Measurements from ENCODE around the gene HDAC4. TPM values are rescaled to one million over a fixed set of nuclear protein-coding genes. Genes with fewer than 3 reads are reported as not detected.
"Not testable (repeated sequence)": the region's sequence is repeated elsewhere in the genome, so short reads cannot be mapped to it uniquely, and the experiment has no call there.

HDAC4 gene
- total RNA-seq, 8 experiments from 2014 or later, result 12.2 to 55.7 (median 18.1) TPM

GRCh38 chr2:239181074-239181902 is 219.5 kb downstream of the HDAC4 start:
- peaks cover 12 to 14% of the 10 kb centered on the region in 2 donors for H3K4me1 ChIP-seq (replicated peaks in 1 of 2)
- H3K4me3 ChIP-seq, result no peak overlapping the region
- no peak for ATAC-seq (replicated peaks in 6 of 8)
- in situ Hi-C loops (cut with MboI; ENCODE audit: low pct_unique_long_range_greater_than_20kb in 2 of 9, low sequenced_read_pairs in 9 of 9, unreplicated experiment in 9 of 9), result no loop called here
- 0 to 100% (median 90%) methylated on average over 1 to 8 of the region's 21 CpGs; no CpG with 5 or more reads in 3 of the 10 experiments for WGBS, 10 experiments
- H3K27ac ChIP-seq, result peak overlapping the region in 1 of 2 donors; percentile 76

GRCh38 chr2:239180526-239181073 is 220.2 kb downstream of the HDAC4 start:
- Histone ChIP-seq H3K4me3 (no peak overlapping the region), H3K27ac (no peak overlapping the region), H3K4me1 (replicated peaks in 1 of 2) (peaks cover 12 to 14% of the 10 kb centered on the region in 2 donors)
- WGBS, 10 experiments, result 97 to 100% (median 100%) methylated on average over 1 to 6 of the region's 14 CpGs; no CpG with 5 or more reads in 7 of the 10 experiments
- no peak for ATAC-seq (replicated peaks in 6 of 8)
- in situ Hi-C loops (cut with MboI; ENCODE audit: low pct_unique_long_range_greater_than_20kb in 2 of 9, low sequenced_read_pairs in 9 of 9, unreplicated experiment in 9 of 9), result no loop called here

GRCh38 chr2:239179851-239180371 is 220.9 kb downstream of the HDAC4 start:
- Histone ChIP-seq H3K4me3 (no peak overlapping the region), H3K27ac (no peak overlapping the region), H3K4me1 (replicated peaks in 1 of 2) (peaks cover 12 to 14% of the 10 kb centered on the region in 2 donors)
- in situ Hi-C loops (cut with MboI; ENCODE audit: low pct_unique_long_range_greater_than_20kb in 2 of 9, low sequenced_read_pairs in 9 of 9, unreplicated experiment in 9 of 9), result no loop called here
- WGBS, 10 experiments, result 93 to 100% (median 98%) methylated on average over 1 to 8 of the region's 22 CpGs; no CpG with 5 or more reads in 6 of the 10 experiments
- no peak for ATAC-seq (replicated peaks in 6 of 8)

- Histone ChIP-seq H3K4me1 (replicated peaks in 1 of 2) (peaks cover 12 to 14% of the 10 kb centered on the region in 2 donors), H3K4me3 (no peak overlapping the region), H3K27ac (no peak overlapping the region)
- ATAC-seq (replicated peaks in 6 of 8), result no peak
- WGBS, 10 experiments, result 89 to 100% (median 95%) methylated on average over 2 to 4 of the region's 26 CpGs; no CpG with 5 or more reads in 7 of the 10 experiments
- in situ Hi-C loops (cut with MboI; ENCODE audit: low pct_unique_long_range_greater_than_20kb in 2 of 9, low sequenced_read_pairs in 9 of 9, unreplicated experiment in 9 of 9), result no loop called here
These were observed 221.9 kb downstream of the HDAC4 start for GRCh38 chr2:239178954-239179353.

- WGBS, 10 experiments, result 79 to 100% (median 94%) methylated on average over 2 to 9 of the region's 10 CpGs; no CpG with 5 or more reads in 3 of the 10 experiments
- in situ Hi-C loops (cut with MboI; ENCODE audit: low pct_unique_long_range_greater_than_20kb in 2 of 9, low sequenced_read_pairs in 9 of 9, unreplicated experiment in 9 of 9), result no loop called here
- H3K27ac ChIP-seq, result no peak overlapping the region
- no peak overlapping the region for H3K4me3 ChIP-seq
- H3K4me1 ChIP-seq (replicated peaks in 1 of 2), result peaks cover 12 to 14% of the 10 kb centered on the region in 2 donors
- ATAC-seq (replicated peaks in 6 of 8), result no peak
These were observed 222.3 kb downstream of the HDAC4 start for GRCh38 chr2:239178484-239178883.

- no peak overlapping the region for H3K4me3 ChIP-seq
- WGBS, 10 experiments, result 98 to 100% (median 100%) methylated on average over 1 to 11 of the region's 17 CpGs; no CpG with 5 or more reads in 4 of the 10 experiments
- in situ Hi-C loops (cut with MboI; ENCODE audit: low pct_unique_long_range_greater_than_20kb in 2 of 9, low sequenced_read_pairs in 9 of 9, unreplicated experiment in 9 of 9), result no loop called here
- H3K4me1 ChIP-seq (replicated peaks in 1 of 2), result peaks cover 12 to 14% of the 10 kb centered on the region in 2 donors
- H3K27ac ChIP-seq, result no peak overlapping the region
- no peak for ATAC-seq (replicated peaks in 6 of 8)
These were observed 222.9 kb downstream of the HDAC4 start for GRCh38 chr2:239177908-239178307.

- in situ Hi-C loops (cut with MboI; ENCODE audit: low pct_unique_long_range_greater_than_20kb in 2 of 9, low sequenced_read_pairs in 9 of 9, unreplicated experiment in 9 of 9), result no loop called here
- Histone ChIP-seq H3K4me1 (replicated peaks in 1 of 2) (peaks cover 7 to 8% of the 10 kb centered on the region in 2 donors), H3K27ac (no peak overlapping the region), H3K4me3 (no peak overlapping the region)
- no peak for ATAC-seq (replicated peaks in 6 of 8)
- WGBS, 10 experiments, result 80 to 100% (median 95%) methylated on average over 1 to 11 of the region's 11 CpGs; no CpG with 5 or more reads in 1 of the 10 experiments
These were observed 223.5 kb downstream of the HDAC4 start for GRCh38 chr2:239177325-239177724.

GRCh38 chr2:239176138-239176803 is 224.5 kb downstream of the HDAC4 start:
- in situ Hi-C loops (cut with MboI; ENCODE audit: low pct_unique_long_range_greater_than_20kb in 2 of 9, low sequenced_read_pairs in 9 of 9, unreplicated experiment in 9 of 9); H3K4me1 ChIP-seq (replicated peaks in 1 of 2); ATAC-seq (replicated peaks in 6 of 8); H3K4me3 ChIP-seq; H3K27ac ChIP-seq: not testable (repeated sequence)
- 83 to 100% (median 96%) methylated on average over 1 to 2 of the region's 23 CpGs; no CpG with 5 or more reads in 4 of the 10 experiments for whole genome bisulfite sequencing, 10 experiments

GRCh38 chr2:239175181-239175580 is 225.6 kb downstream of the HDAC4 start:
- no peak overlapping the region for H3K4me3 ChIP-seq
- no peak overlapping the region for H3K27ac ChIP-seq
- no peak for ATAC-seq (replicated peaks in 6 of 8)
- in situ Hi-C loops (cut with MboI; ENCODE audit: low pct_unique_long_range_greater_than_20kb in 2 of 9, low sequenced_read_pairs in 9 of 9, unreplicated experiment in 9 of 9), result no loop called here
- WGBS, 10 experiments, result 97 to 100% (median 100%) methylated on average over 1 to 8 of the region's 11 CpGs; no CpG with 5 or more reads in 6 of the 10 experiments
- no peaks in the 10 kb centered on the region for H3K4me1 ChIP-seq (replicated peaks in 1 of 2)

GRCh38 chr2:239173301-239173700 is 227.5 kb downstream of the HDAC4 start:
- 40 to 100% (median 81%) methylated on average over 1 of the region's 1 CpG; no CpG with 5 or more reads in 2 of the 10 experiments for WGBS, 10 experiments
- in situ Hi-C loops (cut with MboI; ENCODE audit: low pct_unique_long_range_greater_than_20kb in 2 of 9, low sequenced_read_pairs in 9 of 9, unreplicated experiment in 9 of 9), result no loop called here
- H3K27ac ChIP-seq, result no peak overlapping the region
- no peak overlapping the region for H3K4me3 ChIP-seq
- no peaks in the 10 kb centered on the region for H3K4me1 ChIP-seq (replicated peaks in 1 of 2)
- ATAC-seq (replicated peaks in 6 of 8), result no peak

- H3K4me3 ChIP-seq, result no peak overlapping the region
- no peak overlapping the region for H3K27ac ChIP-seq
- H3K4me1 ChIP-seq (replicated peaks in 1 of 2), result no peaks in the 10 kb centered on the region
- no peak for ATAC-seq (replicated peaks in 6 of 8)
- in situ Hi-C loops (cut with MboI; ENCODE audit: low pct_unique_long_range_greater_than_20kb in 2 of 9, low sequenced_read_pairs in 9 of 9, unreplicated experiment in 9 of 9), result no loop called here
These were observed 229.2 kb downstream of the HDAC4 start for GRCh38 chr2:239171643-239172042.

GRCh38 chr2:239169311-239170048 is 231.3 kb downstream of the HDAC4 start:
- Histone ChIP-seq H3K4me1 (replicated peaks in 1 of 2) (peaks cover 0 to 1% of the 10 kb centered on the region in 2 donors), H3K27ac (no peak overlapping the region), H3K4me3 (no peak overlapping the region)
- 95 to 100% (median 100%) methylated on average over 2 to 7 of the region's 27 CpGs; no CpG with 5 or more reads in 5 of the 10 experiments for WGBS, 10 experiments
- in situ Hi-C loops (cut with MboI; ENCODE audit: low pct_unique_long_range_greater_than_20kb in 2 of 9, low sequenced_read_pairs in 9 of 9, unreplicated experiment in 9 of 9), result no loop called here
- ATAC-seq (replicated peaks in 6 of 8), result no peak

Measured in motor neuron (in vitro differentiated cells).